Lung (tissue), 12 donors: ENCODE data around the gene KCND3. TPM values are rescaled to one million over a fixed set of nuclear protein-coding genes. Genes with fewer than 3 reads are reported as not detected.

Experiments used
- ATAC-seq: fragments of 200-7000 bp; cut with Tn5 transposase; one replicate; pipeline ENCODE4 v1.9.1; 2020; ENCODE audit warnings: moderate number of reproducible peaks; ENCODE audit not compliant: insufficient read depth, low FRiP score
- DNase-seq, 3 donors: peaks; one replicate each; pipeline ENCODE4 v3.0.0-alpha.2; 2013 to 2017
- H3K27ac ChIP-seq, 2 donors: one replicate each; pipeline ENCODE4 v1.5.1; 2013; ENCODE audit warnings: mild to moderate bottlenecking in 2 of 2, moderate library complexity in 2 of 2, control low read depth in 1 of 2, inconsistent platforms in 1 of 2, low read depth in 1 of 2, low read length in 1 of 2
- H3K27me3 ChIP-seq, 3 donors: one replicate each; pipeline ENCODE4 v1.5.1; 2013; ENCODE audit warnings: low read length in 2 of 3; ENCODE audit not compliant: control insufficient read depth in 3 of 3, insufficient read depth in 3 of 3
- H3K36me3 ChIP-seq, 4 donors: one replicate each; pipeline ENCODE4 v1.5.1; 2013; ENCODE audit warnings: low read length in 4 of 4, mild to moderate bottlenecking in 1 of 4, moderate library complexity in 1 of 4; ENCODE audit not compliant: control insufficient read depth in 4 of 4, insufficient read depth in 4 of 4
- H3K4me1 ChIP-seq, 5 donors: one replicate each; pipeline ENCODE4 v1.5.1; 2013; ENCODE audit warnings: low read length in 5 of 5, mild to moderate bottlenecking in 2 of 5, moderate library complexity in 1 of 5; ENCODE audit not compliant: control insufficient read depth in 5 of 5, insufficient read depth in 5 of 5
- H3K4me3 ChIP-seq: one replicate; pipeline ENCODE4 v1.5.1; 2013; ENCODE audit warnings: mild to moderate bottlenecking, control low read depth, moderate library complexity
- H3K9ac ChIP-seq, 2 donors: one replicate each; pipeline ENCODE4 v1.5.1; 2013; ENCODE audit warnings: low read length in 2 of 2, control low read depth in 1 of 2; ENCODE audit not compliant: insufficient read depth in 1 of 2
- H3K9me3 ChIP-seq, 4 donors: one replicate each; pipeline ENCODE4 v1.5.1; 2013; ENCODE audit warnings: low read length in 3 of 4, mild to moderate bottlenecking in 1 of 4, moderate library complexity in 1 of 4; ENCODE audit not compliant: control insufficient read depth in 4 of 4, insufficient read depth in 3 of 4
- WGBS, 2 donors: extraction: QIAGEN DNeasy Blood & Tissue Kit; methylation state at CpG; one replicate each; pipeline ENCODE4 v1.1.7; 2013; 5-methylcytosine and 5-hydroxymethylcytosine counted together
- polyA plus RNA-seq, 2 donors: library from polyadenylated mRNA; stranded (reverse); fragments of 200-250 nt; gene quantifications; one replicate each; pipeline ENCODE4 v1.2.1, GENCODE V29; 2013
- total RNA-seq, 2 donors: library from RNA; depleted of rRNA in 1 of 2; stranded (reverse); fragments of >200 nt in 1 of 2; gene quantifications; one replicate each; pipeline ENCODE4 v1.2.1, GENCODE V29; 2014 to 2021
- TF ChIP-seq, protein P1 (sequence below): IDR thresholded peaks from 2 replicates; pipeline ENCODE4 v1.5.1; 2012; ENCODE audit warnings: mild to moderate bottlenecking; ENCODE audit errors: control extremely low read depth, extremely low read depth
- donor health status: control.
- donor health status: control.
- donor health status: Bipolar disorder and iron deficiency.
- donor health status: healthy.
- donor health status: DM: yes; HTN: yes; CAD: no.

The KCND3 gene
- total and polyA plus RNA-seq, 4 donors = 1.3 to 12.1 (median 4.9) TPM

DNA sequence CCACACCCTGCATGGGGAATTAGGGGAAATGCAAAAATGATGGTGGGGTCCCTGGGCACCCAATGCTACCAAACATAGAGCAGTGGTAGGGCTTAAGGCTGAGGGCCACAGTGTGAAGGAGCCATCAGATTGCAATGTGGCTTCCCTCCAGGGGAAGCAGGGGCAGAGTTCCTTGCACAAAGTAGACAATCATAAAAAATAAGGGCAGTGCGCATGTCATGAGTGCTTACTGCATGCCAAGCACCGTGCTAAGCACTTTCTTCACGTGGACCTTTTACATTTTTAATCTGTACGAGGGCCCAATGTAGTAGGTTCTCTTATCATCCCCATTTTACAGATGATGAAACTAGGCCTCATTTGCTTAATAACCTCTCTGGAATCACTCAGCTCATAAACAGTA lies 177.2 kb downstream of the KCND3 start:
- TF ChIP-seq, protein P1, sequence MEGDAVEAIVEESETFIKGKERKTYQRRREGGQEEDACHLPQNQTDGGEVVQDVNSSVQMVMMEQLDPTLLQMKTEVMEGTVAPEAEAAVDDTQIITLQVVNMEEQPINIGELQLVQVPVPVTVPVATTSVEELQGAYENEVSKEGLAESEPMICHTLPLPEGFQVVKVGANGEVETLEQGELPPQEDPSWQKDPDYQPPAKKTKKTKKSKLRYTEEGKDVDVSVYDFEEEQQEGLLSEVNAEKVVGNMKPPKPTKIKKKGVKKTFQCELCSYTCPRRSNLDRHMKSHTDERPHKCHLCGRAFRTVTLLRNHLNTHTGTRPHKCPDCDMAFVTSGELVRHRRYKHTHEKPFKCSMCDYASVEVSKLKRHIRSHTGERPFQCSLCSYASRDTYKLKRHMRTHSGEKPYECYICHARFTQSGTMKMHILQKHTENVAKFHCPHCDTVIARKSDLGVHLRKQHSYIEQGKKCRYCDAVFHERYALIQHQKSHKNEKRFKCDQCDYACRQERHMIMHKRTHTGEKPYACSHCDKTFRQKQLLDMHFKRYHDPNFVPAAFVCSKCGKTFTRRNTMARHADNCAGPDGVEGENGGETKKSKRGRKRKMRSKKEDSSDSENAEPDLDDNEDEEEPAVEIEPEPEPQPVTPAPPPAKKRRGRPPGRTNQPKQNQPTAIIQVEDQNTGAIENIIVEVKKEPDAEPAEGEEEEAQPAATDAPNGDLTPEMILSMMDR = no peak
- Histone ChIP-seq H3K9me3 (no peaks in the 10 kb centered on the region), H3K27ac (no peak overlapping the region), H3K36me3 (no peaks in the 10 kb centered on the region), H3K27me3 (peaks cover 0 to 5% (median 0%) of the 10 kb centered on the region in 3 donors), H3K4me1 (no peaks in the 10 kb centered on the region), H3K9ac (no peak overlapping the region), H3K4me3 (no peak overlapping the region)
- WGBS, 2 donors = 93 to 94% methylated on average over 4 of the region's 4 CpGs
- ATAC-seq (no peak), DNase-seq (no peak)

- no peak overlapping the region for H3K4me3 ChIP-seq
- no peak overlapping the region for H3K9ac ChIP-seq
- H3K27me3 ChIP-seq = peaks cover 0 to 5% (median 0%) of the 10 kb centered on the region in 3 donors
- no peak overlapping the region for H3K27ac ChIP-seq
- no peaks in the 10 kb centered on the region for H3K9me3 ChIP-seq
- TF ChIP-seq, protein P1 = no peak
- no peaks in the 10 kb centered on the region for H3K4me1 ChIP-seq
- WGBS, 2 donors = 84 to 88% methylated on average over 10 of the region's 10 CpGs
- no peak for ATAC-seq
- no peak for DNase-seq
- no peaks in the 10 kb centered on the region for H3K36me3 ChIP-seq
These were observed 177.6 kb downstream of the KCND3 start for GRCh38 chr1:111811891-111812290.

DNA sequence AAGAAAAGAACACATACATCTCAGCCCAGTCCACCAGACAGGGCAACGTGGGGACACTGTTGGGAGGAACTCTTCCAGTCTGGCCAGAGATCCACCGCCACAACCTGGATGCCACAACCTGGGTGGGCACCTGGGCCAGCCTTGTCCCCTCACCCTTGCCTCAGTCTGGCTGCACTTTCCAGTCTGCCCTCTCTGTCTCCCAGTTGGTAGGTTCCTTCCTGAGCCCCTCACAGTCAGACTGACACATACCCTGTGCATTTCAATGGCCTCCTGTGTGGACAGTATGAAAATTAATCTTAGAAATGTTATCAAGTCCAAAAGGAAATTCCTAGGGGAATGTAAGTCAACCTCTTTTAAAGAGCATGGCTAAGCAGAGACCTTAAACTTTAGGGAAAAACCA lies 184.2 kb downstream of the KCND3 start:
- H3K4me3 ChIP-seq = no peak overlapping the region
- ATAC-seq = no peak
- H3K27ac ChIP-seq = no peak overlapping the region
- H3K36me3 ChIP-seq = no peaks in the 10 kb centered on the region
- TF ChIP-seq, protein P1 = no peak
- WGBS, 2 donors = 87 to 94% methylated on average over 2 of the region's 2 CpGs
- H3K27me3 ChIP-seq = peaks cover 0 to 5% (median 4%) of the 10 kb centered on the region in 3 donors
- peaks cover 0 to 4% (median 0%) of the 10 kb centered on the region in 4 donors for H3K9me3 ChIP-seq
- DNase-seq = no peak
- no peak overlapping the region for H3K9ac ChIP-seq
- H3K4me1 ChIP-seq = no peaks in the 10 kb centered on the region

DNA sequence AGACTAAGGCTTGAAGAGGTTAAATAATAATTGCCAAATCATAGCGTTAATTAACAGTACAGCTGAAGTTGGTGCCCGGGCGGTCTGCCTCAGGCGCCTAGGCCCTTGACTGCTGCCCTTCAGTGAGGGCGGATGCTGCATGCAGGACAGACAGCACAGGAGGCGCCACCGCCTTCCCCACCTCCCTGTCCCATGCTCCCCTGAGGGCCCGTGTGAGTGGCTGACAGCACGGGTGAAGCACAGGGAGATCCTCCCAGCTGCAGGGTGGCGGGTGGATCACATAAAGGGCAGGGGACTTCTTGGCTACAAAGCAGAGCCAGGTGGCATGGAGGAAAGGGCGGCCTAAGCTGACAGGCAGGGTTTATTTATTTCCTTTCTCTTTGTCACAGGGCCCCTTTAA lies 184.7 kb downstream of the KCND3 start:
- peaks cover 0 to 4% (median 0%) of the 10 kb centered on the region in 4 donors for H3K9me3 ChIP-seq
- H3K9ac ChIP-seq = no peak overlapping the region
- no peak overlapping the region for H3K4me3 ChIP-seq
- no peak for DNase-seq
- TF ChIP-seq, protein P1 = no peak
- no peaks in the 10 kb centered on the region for H3K4me1 ChIP-seq
- ATAC-seq = no peak
- no peaks in the 10 kb centered on the region for H3K36me3 ChIP-seq
- peaks cover 0 to 5% (median 4%) of the 10 kb centered on the region in 3 donors for H3K27me3 ChIP-seq
- H3K27ac ChIP-seq = no peak overlapping the region
- 87% methylated on average over 11 of the region's 11 CpGs for WGBS, 2 donors
